BJ (cell line): ENCODE results near the gene RAP1GAP. TPM values are rescaled to one million over a fixed set of nuclear protein-coding genes. Genes with fewer than 3 reads are reported as not detected.

Source experiments
- CTCF ChIA-PET: fragments of 350-600 bp; formaldehyde crosslinking; extraction: SDS; loops from one replicate; lab custom pipeline; 2021; ENCODE audit warnings: antibody characterized with exemption, inconsistent platforms; lab: Yijun Ruan, JAX
- POLR2A ChIA-PET: fragments of 300-600 bp; sonication (Branson Sonifier 250); formaldehyde crosslinking; extraction: SDS; loops from one replicate; lab custom pipeline; 2021; ENCODE audit warnings: antibody characterized with exemption; lab: Charles Lee
- DNase-seq: peaks from one replicate; pipeline ENCODE4 v3.0.0-alpha.2; 2011; ENCODE audit warnings: low read depth
- H3K27me3 ChIP-seq: 2 replicates; pipeline ENCODE4 v1.6.0; 2011; ENCODE audit warnings: low read length; ENCODE audit not compliant: control insufficient read depth, insufficient read depth
- H3K36me3 ChIP-seq: 2 replicates; pipeline ENCODE4 v1.5.1; 2011; ENCODE audit warnings: low read length; ENCODE audit not compliant: control insufficient read depth, insufficient read depth
- H3K4me3 ChIP-seq: 2 replicates; pipeline ENCODE4 v1.5.1; 2011; ENCODE audit warnings: low read depth, mild to moderate bottlenecking, control low read depth, low read length
- polyA plus RNA-seq: library from polyadenylated mRNA; depleted of rRNA; stranded (reverse); fragments of >200 nt; gene quantifications from 2 replicates; pipeline ENCODE4 v1.2.3, GENCODE V29; 2011
- TF ChIP-seq, protein P1 (sequence below): IDR thresholded peaks from 2 replicates; pipeline ENCODE4 v1.5.1; 2011; ENCODE audit warnings: low read depth, mild to moderate bottlenecking, control low read depth, inconsistent platforms, low read length, moderate library complexity; ENCODE audit not compliant: insufficient read depth

The RAP1GAP gene
- polyA plus RNA-seq, 1 experiment: 0.16 TPM

- POLR2A ChIA-PET: no interaction called here
- Histone ChIP-seq H3K27me3 (peaks cover 4% of the 10 kb centered on the region; the same call in 1 of the 2 replicates), H3K4me3 (no peak overlapping the region), H3K36me3 (no peaks in the 10 kb centered on the region)
- TF ChIP-seq, protein P1, sequence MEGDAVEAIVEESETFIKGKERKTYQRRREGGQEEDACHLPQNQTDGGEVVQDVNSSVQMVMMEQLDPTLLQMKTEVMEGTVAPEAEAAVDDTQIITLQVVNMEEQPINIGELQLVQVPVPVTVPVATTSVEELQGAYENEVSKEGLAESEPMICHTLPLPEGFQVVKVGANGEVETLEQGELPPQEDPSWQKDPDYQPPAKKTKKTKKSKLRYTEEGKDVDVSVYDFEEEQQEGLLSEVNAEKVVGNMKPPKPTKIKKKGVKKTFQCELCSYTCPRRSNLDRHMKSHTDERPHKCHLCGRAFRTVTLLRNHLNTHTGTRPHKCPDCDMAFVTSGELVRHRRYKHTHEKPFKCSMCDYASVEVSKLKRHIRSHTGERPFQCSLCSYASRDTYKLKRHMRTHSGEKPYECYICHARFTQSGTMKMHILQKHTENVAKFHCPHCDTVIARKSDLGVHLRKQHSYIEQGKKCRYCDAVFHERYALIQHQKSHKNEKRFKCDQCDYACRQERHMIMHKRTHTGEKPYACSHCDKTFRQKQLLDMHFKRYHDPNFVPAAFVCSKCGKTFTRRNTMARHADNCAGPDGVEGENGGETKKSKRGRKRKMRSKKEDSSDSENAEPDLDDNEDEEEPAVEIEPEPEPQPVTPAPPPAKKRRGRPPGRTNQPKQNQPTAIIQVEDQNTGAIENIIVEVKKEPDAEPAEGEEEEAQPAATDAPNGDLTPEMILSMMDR: no peak
- CTCF ChIA-PET: interaction anchor here (2.8 kb wide), 1 partner anchor 10 kb away, joined by 14 read pairs; no protein-coding TSS in a partner anchor
- DNase-seq: no peak
Observed at GRCh38 chr1:21605012-21605715, 64.0 kb downstream of the RAP1GAP start.

GRCh38 chr1:21604208-21604957 lies 64.8 kb downstream of the RAP1GAP start:
- no peak for DNase-seq
- POLR2A ChIA-PET: no interaction called here
- Histone ChIP-seq H3K27me3 (peaks cover 4% of the 10 kb centered on the region; the same call in 1 of the 2 replicates), H3K36me3 (no peaks in the 10 kb centered on the region), H3K4me3 (no peak overlapping the region)
- TF ChIP-seq, protein P1: no peak
- CTCF ChIA-PET: no interaction called here

- Histone ChIP-seq H3K36me3 (no peaks in the 10 kb centered on the region), H3K4me3 (no peak overlapping the region), H3K27me3 (peaks cover 2% of the 10 kb centered on the region; the same call in 1 of the 2 replicates)
- ChIA-PET POLR2A (no interaction called here), CTCF (no interaction called here)
- TF ChIP-seq, protein P1: no peak
- no peak for DNase-seq
Observed at GRCh38 chr1:21603177-21604138, 65.7 kb downstream of the RAP1GAP start.

DNA sequence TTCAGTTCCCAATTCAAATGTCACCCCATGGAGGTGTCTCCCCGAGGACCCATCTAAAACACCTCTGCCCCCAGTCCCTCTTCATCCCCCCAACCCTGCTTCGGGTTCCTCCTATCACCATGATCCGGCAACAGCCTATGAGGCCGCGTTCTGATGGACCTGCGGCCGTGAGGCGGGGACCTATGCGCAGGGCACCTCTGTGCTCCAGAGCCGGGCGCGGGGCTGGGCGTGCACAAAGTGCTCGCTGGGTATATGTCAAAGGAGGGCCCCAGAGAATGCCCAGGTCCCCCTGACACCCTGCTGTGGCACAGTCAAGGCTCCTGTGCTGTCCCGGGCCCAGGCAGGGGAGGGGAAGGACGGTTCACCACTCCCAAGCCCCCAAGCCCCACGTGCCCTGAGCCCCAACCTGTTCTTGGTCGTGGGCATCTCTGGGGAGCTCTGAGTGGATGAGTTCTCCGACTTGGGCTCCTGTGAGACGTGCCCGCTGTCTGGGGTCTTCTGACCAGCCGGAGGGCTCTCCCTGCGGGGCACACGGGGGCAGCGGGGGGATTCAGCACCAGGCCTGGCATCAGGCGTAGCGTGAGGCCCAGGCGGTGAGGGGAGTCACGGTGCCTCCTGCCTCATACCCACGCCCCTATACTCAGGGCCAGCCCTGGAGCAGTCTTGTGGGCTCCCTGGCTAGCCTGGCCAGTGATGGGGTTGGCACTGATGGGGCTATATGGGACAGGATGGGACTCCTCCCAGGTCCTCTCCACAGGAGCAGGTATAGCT lies 67.7 kb downstream of the RAP1GAP start:
- ChIA-PET CTCF (no interaction called here), POLR2A (no interaction called here)
- H3K27me3 ChIP-seq: peaks cover 2% of the 10 kb centered on the region; the same call in 1 of the 2 replicates
- H3K4me3 ChIP-seq: no peak overlapping the region
- DNase-seq: no peak
- TF ChIP-seq, protein P1: no peak
- H3K36me3 ChIP-seq: no peaks in the 10 kb centered on the region
